ENCODE measurements around the gene RASSF4. TPM values are rescaled to one million over a fixed set of nuclear protein-coding genes. Genes with fewer than 3 reads are reported as not detected.

RASSF4 gene
- total and polyA plus RNA-seq, 9 donors, result 4.8 to 21.9 (median 8.1) TPM

GRCh38 chr10:44958196-44958897, 1.3 kb upstream of the RASSF4 start:
- intact Hi-C loops (cut with DNase I), result loop anchor here in 1 of 4 donors (2.0 to 5.0 kb wide), 2 partner anchors 26 to 81 kb away; no protein-coding TSS in a partner anchor
- DNase-seq, result peak in 1 of 5 donors; percentile 8
- 28 to 31% (median 29%) methylated on average over 5 of the region's 5 CpGs for WGBS, 3 donors
- TF ChIP-seq POLR2A (IDR thresholded peaks at IDR 0.05) (no peak), CTCF (IDR thresholded peaks at IDR 0.05) (no peak), EP300 (IDR thresholded peaks at IDR 0.05) (no peak)
- Histone ChIP-seq H3K9me3 (no peaks in the 10 kb centered on the region), H3K36me3 (no peaks in the 10 kb centered on the region), H3K4me1 (ENCODE audit: insufficient read depth) (peaks cover 8% of the 10 kb centered on the region), H3K27ac (peak overlapping the region in 1 of 2 donors; percentile 11), H3K4me3 (peak overlapping the region; percentile 71), H3K27me3 (no peaks in the 10 kb centered on the region)

- TF ChIP-seq EP300 (IDR thresholded peaks at IDR 0.05) (no peak), CTCF (IDR thresholded peaks at IDR 0.05) (no peak), POLR2A (IDR thresholded peaks at IDR 0.05) (no peak)
- 3 to 5% (median 5%) methylated on average over 6 of the region's 6 CpGs for WGBS, 3 donors
- Histone ChIP-seq H3K4me3 (peak overlapping the region; percentile 71), H3K27me3 (no peaks in the 10 kb centered on the region), H3K36me3 (no peaks in the 10 kb centered on the region), H3K9me3 (no peaks in the 10 kb centered on the region), H3K4me1 (ENCODE audit: insufficient read depth) (peaks cover 8% of the 10 kb centered on the region), H3K27ac (peak overlapping the region; percentile 33 to 73)
- intact Hi-C loops (cut with DNase I), result loop anchor here in 1 of 4 donors (2.0 to 5.0 kb wide), 2 partner anchors 26 to 82 kb away; no protein-coding TSS in a partner anchor
- DNase-seq, result no peak
Measured at GRCh38 chr10:44958898-44959246, 730 bp upstream of the RASSF4 start.

DNA sequence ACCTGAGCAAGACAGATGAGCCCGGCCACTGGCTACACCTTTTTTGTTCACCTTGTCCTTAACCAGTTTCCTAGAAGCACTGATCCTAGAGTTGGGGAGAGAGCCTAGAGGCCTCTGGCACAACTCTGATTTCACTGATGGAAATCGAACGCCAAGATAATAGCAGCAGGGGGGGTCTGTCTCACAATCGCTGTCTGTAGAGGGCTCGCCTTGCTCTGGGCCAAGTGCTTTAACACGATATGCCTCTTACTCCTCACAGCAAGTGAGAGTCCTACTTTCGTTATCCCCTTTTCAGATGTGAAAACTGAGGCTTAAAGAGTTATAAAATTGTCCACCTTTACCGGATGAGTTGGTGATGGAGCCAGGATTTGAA, 472 bp downstream of the RASSF4 start:
- H3K27me3 ChIP-seq, result no peaks in the 10 kb centered on the region
- intact Hi-C loops (cut with DNase I), result no loop called here
- H3K36me3 ChIP-seq, result no peaks in the 10 kb centered on the region
- H3K9me3 ChIP-seq, result no peaks in the 10 kb centered on the region
- 35 to 48% (median 39%) methylated on average over 8 of the region's 8 CpGs for WGBS, 3 donors
- DNase-seq, result no peak
- H3K27ac ChIP-seq, result no peak overlapping the region
- peaks cover 8% of the 10 kb centered on the region for H3K4me1 ChIP-seq (ENCODE audit: insufficient read depth)
- H3K4me3 ChIP-seq, result peak overlapping the region; percentile 71
- TF ChIP-seq EP300 (IDR thresholded peaks at IDR 0.05), result no peak
- TF ChIP-seq POLR2A (IDR thresholded peaks at IDR 0.05), result no peak
- no peak for TF ChIP-seq CTCF (IDR thresholded peaks at IDR 0.05)

DNA sequence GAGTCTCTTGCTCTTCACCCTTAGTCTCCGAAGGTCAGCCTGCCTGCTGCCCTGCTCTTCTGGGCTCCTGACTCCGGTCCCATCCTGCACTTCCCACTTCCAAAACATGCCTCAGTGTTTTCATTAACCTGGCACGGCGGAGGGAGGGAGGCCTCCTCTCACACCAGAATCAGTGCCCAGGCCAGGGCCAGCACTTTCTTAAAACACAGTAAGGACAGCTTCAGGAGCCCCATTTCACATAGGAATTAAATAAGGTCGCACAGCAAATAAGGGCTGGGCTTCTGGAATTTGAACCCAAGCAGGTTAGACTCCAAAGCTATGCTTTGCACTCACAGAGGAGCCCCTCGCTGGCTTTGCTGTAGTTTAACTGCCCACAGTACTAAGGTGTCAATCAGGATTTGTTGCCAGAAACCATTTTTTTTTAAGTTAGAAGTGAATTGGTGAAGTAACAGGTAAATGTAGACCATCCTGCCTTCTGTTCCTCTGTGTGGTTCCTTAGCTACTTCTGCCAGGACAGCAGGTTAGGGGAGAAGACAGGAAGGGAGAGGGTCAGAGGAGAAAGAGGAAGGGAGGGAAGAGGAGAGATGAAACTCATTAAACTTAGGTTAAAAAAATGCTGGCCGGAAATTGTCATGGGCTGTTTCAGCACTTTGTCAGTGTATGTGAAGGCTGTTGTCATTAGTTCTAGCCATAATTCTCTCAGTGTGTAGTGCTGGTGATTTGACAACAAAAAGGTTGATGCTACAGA, 1.1 kb downstream of the RASSF4 start:
- no peaks in the 10 kb centered on the region for H3K9me3 ChIP-seq
- intact Hi-C loops (cut with DNase I), result no loop called here
- no peaks in the 10 kb centered on the region for H3K27me3 ChIP-seq
- peak in 2 of 5 donors; percentile 5 to 28 for DNase-seq
- H3K4me3 ChIP-seq, result peak overlapping the region; percentile 71
- no peak for TF ChIP-seq EP300 (IDR thresholded peaks at IDR 0.05)
- H3K27ac ChIP-seq, result no peak overlapping the region
- WGBS, 3 donors, result 76 to 80% (median 79%) methylated on average over 7 of the region's 7 CpGs
- no peaks in the 10 kb centered on the region for H3K36me3 ChIP-seq
- peaks cover 8% of the 10 kb centered on the region for H3K4me1 ChIP-seq (ENCODE audit: insufficient read depth)

- peak in 1 of 5 donors; percentile 3 for DNase-seq
- H3K9me3 ChIP-seq, result no peaks in the 10 kb centered on the region
- intact Hi-C loops (cut with DNase I), result no loop called here
- H3K27me3 ChIP-seq, result no peaks in the 10 kb centered on the region
- no peak overlapping the region for H3K4me3 ChIP-seq
- no peaks in the 10 kb centered on the region for H3K36me3 ChIP-seq
- TF ChIP-seq CTCF (IDR thresholded peaks at IDR 0.05) (no peak), EP300 (IDR thresholded peaks at IDR 0.05) (no peak), POLR2A (IDR thresholded peaks at IDR 0.05) (no peak)
- peaks cover 9% of the 10 kb centered on the region for H3K4me1 ChIP-seq (ENCODE audit: insufficient read depth)
- H3K27ac ChIP-seq, result no peak overlapping the region
- 77 to 87% (median 85%) methylated on average over 4 of the region's 4 CpGs for WGBS, 3 donors
Measured at GRCh38 chr10:44961230-44961571, 1.6 kb downstream of the RASSF4 start.

Measured in ovary (tissue), 9 donors.